RKO (cell line): ENCODE measurements around the gene SLC25A48.
"Not testable (repeated sequence)": the region's sequence is repeated elsewhere in the genome, so short reads cannot be mapped to it uniquely, and the experiment has no call there.

ENCODE experiments used
- DNase-seq: peaks from one replicate; pipeline ENCODE4 v3.0.0-alpha.2; 2016; ENCODE audit warnings: low spot score

Gene SLC25A48

GRCh38 chr5:135829681-135830383 lies 4.6 kb upstream of the SLC25A48 start:
- DNase-seq = peak; percentile 62

- DNase-seq = no peak
Measured at GRCh38 chr5:135830384-135830700, 4.1 kb upstream of the SLC25A48 start.

GRCh38 chr5:135830876-135831275 lies 3.6 kb upstream of the SLC25A48 start:
- DNase-seq = no peak

- DNase-seq = no peak
Measured at GRCh38 chr5:135831439-135831838, 3.0 kb upstream of the SLC25A48 start.

GRCh38 chr5:135831851-135832555 lies 2.5 kb upstream of the SLC25A48 start:
- no peak for DNase-seq

GRCh38 chr5:135832941-135833920 lies 1.2 kb upstream of the SLC25A48 start:
- DNase-seq = no peak

GRCh38 chr5:135833961-135834638 lies 363 bp upstream of the SLC25A48 start:
- no peak for DNase-seq

GRCh38 chr5:135835766-135836165 lies 1.3 kb downstream of the SLC25A48 start:
- DNase-seq = no peak

GRCh38 chr5:135838395-135838794 lies 3.9 kb downstream of the SLC25A48 start:
- not testable (repeated sequence) for DNase-seq

- DNase-seq = no peak
Measured at GRCh38 chr5:135839566-135839965, 5.1 kb downstream of the SLC25A48 start.

- DNase-seq = no peak
Measured at GRCh38 chr5:135840959-135841358, 6.5 kb downstream of the SLC25A48 start.

GRCh38 chr5:135842737-135843136 lies 8.3 kb downstream of the SLC25A48 start:
- DNase-seq = no peak

- DNase-seq = no peak
Measured at GRCh38 chr5:135843571-135844337, 9.3 kb downstream of the SLC25A48 start.

- DNase-seq = no peak
Measured at GRCh38 chr5:135846311-135846710, 11.8 kb downstream of the SLC25A48 start.

GRCh38 chr5:135847976-135848375 lies 13.5 kb downstream of the SLC25A48 start:
- no peak for DNase-seq

- no peak for DNase-seq
Measured at GRCh38 chr5:135850231-135850630, 15.8 kb downstream of the SLC25A48 start.

GRCh38 chr5:135850671-135851070 lies 16.2 kb downstream of the SLC25A48 start:
- no peak for DNase-seq

GRCh38 chr5:135851186-135851914 lies 16.9 kb downstream of the SLC25A48 start:
- DNase-seq = no peak

GRCh38 chr5:135851915-135852845 lies 17.7 kb downstream of the SLC25A48 start:
- no peak for DNase-seq
